SK-N-SH (cell line): ENCODE measurements around the gene FOXK2. TPM values are rescaled to one million over a fixed set of nuclear protein-coding genes. Genes with fewer than 3 reads are reported as not detected.
"Not testable (repeated sequence)": the region's sequence is repeated elsewhere in the genome, so short reads cannot be mapped to it uniquely, and the experiment has no call there.

Experiments used
- CTCF ChIA-PET: fragments of 300-600, 350-600 bp; formaldehyde crosslinking; extraction: SDS; loops from one replicate; lab custom pipeline; 2021; lab: Yijun Ruan, JAX
- POLR2A ChIA-PET: fragments of 350-600 bp; sonication (Branson Sonifier 250); formaldehyde crosslinking; extraction: SDS; loops from one replicate; lab custom pipeline; 2020; ENCODE audit warnings: antibody characterized with exemption, inconsistent platforms; lab: Yijun Ruan, JAX
- DNase-seq: peaks from one replicate; pipeline ENCODE4 v3.0.0; 2012
- H2AFZ ChIP-seq: fragments of 200-600 bp; sonication (generic); 2 replicates; pipeline ENCODE4 v1.8.1; 2016; ENCODE audit warnings: antibody characterized with exemption, mild to moderate bottlenecking, low read depth
- H3F3A ChIP-seq: fragments of 200-600 bp; sonication (generic); replicated peaks from 2 replicates; pipeline ENCODE3; 2016; ENCODE audit warnings: antibody characterized with exemption, mild to moderate bottlenecking; ENCODE audit not compliant: insufficient read depth
- H3K27ac ChIP-seq, 2 experiments: fragments of 200-500 bp in 1 of 2; fragments of 200-600 bp in 1 of 2; sonication (Bioruptor generic) in 1 of 2; sonication (generic), shearing (Covaris generic) in 1 of 2; 2 replicates each; pipeline versions ENCODE4 v1.5.1 to v1.6.1; 2014 to 2016; ENCODE audit warnings: low read depth in 2 of 2, inconsistent platforms in 1 of 2, low read length in 1 of 2, mild to moderate bottlenecking in 1 of 2, mixed read lengths in 1 of 2
- H3K27me3 ChIP-seq: fragments of 200-600 bp; sonication (generic), shearing (Covaris generic); 2 replicates; pipeline ENCODE4 v1.6.1; 2016; ENCODE audit warnings: mixed run types; ENCODE audit not compliant: insufficient read depth
- H3K36me3 ChIP-seq, 2 experiments: fragments of 200-500 bp in 1 of 2; fragments of 200-600 bp in 1 of 2; sonication (Bioruptor generic) in 1 of 2; sonication (generic) in 1 of 2; replicated peaks in 1 of 2; 2 replicates each; pipeline versions ENCODE3 to v1.5.1; 2014 to 2016; ENCODE audit warnings: low read length in 1 of 2, mild to moderate bottlenecking in 1 of 2; ENCODE audit not compliant: insufficient read depth in 2 of 2, control insufficient read depth in 1 of 2
- H3K4me1 ChIP-seq, 2 experiments: fragments of 200-500 bp in 1 of 2; fragments of 200-600 bp in 1 of 2; sonication (Bioruptor generic) in 1 of 2; sonication (generic), shearing (Covaris generic) in 1 of 2; 2 replicates each; pipeline versions ENCODE4 v1.5.1 to v1.6.1; 2014 to 2016; ENCODE audit warnings: low read depth in 1 of 2, low read length in 1 of 2, mixed run types in 1 of 2; ENCODE audit not compliant: insufficient read depth in 2 of 2, control insufficient read depth in 1 of 2
- H3K4me2 ChIP-seq: fragments of 200-600 bp; sonication (generic), shearing (Covaris generic); 2 replicates; pipeline ENCODE4 v1.6.1; 2017; ENCODE audit warnings: mixed run types
- H3K4me3 ChIP-seq, 2 experiments: fragments of 200-500 bp in 1 of 2; fragments of 200-600 bp in 1 of 2; sonication (Bioruptor generic) in 1 of 2; sonication (generic), shearing (Covaris generic) in 1 of 2; 2 replicates each; pipeline versions ENCODE4 v1.5.1 to v1.8.1; 2014 to 2016; ENCODE audit warnings: low read depth in 2 of 2, inconsistent platforms in 1 of 2, low read length in 1 of 2, mild to moderate bottlenecking in 1 of 2, mixed read lengths in 1 of 2, moderate library complexity in 1 of 2
- H3K79me2 ChIP-seq: fragments of 200-600 bp; sonication (generic); 2 replicates; pipeline ENCODE4 v1.8.1; 2017; ENCODE audit warnings: mild to moderate bottlenecking; ENCODE audit not compliant: insufficient read depth
- H3K9ac ChIP-seq: fragments of 200-600 bp; sonication (generic); 2 replicates; pipeline ENCODE4 v1.6.1; 2017; ENCODE audit warnings: mixed run types
- H3K9me2 ChIP-seq: fragments of 200-600 bp; sonication (generic); 2 replicates; pipeline ENCODE4 v1.6.1; 2017; ENCODE audit warnings: mixed run types
- H3K9me3 ChIP-seq: fragments of 200-600 bp; sonication (generic); 2 replicates; pipeline ENCODE4 v1.6.1; 2017; ENCODE audit warnings: mixed run types, mild to moderate bottlenecking, moderate library complexity
- H4K20me1 ChIP-seq: fragments of 200-600 bp; sonication (generic); 2 replicates; pipeline ENCODE4 v1.6.1; 2017; ENCODE audit warnings: mild to moderate bottlenecking, mixed run types; ENCODE audit not compliant: insufficient read depth
- CTCF ChIP-seq: fragments of 200-600 bp; sonication (generic); IDR thresholded peaks from 2 replicates; pipeline ENCODE4 v1.6.1; 2017; ENCODE audit warnings: antibody characterized with exemption, mild to moderate bottlenecking, moderate library complexity
- ELF1 ChIP-seq: IDR thresholded peaks from 2 replicates; pipeline ENCODE4 v1.4.0; 2012
- EZH2phosphoT487 ChIP-seq: fragments of 200-600 bp; sonication (generic); IDR thresholded peaks from 2 replicates; pipeline ENCODE4 v1.6.1; 2017; ENCODE audit warnings: low read depth, mixed run types, mild to moderate bottlenecking, antibody characterized with exemption, moderate library complexity, borderline replicate concordance
- FOXM1 ChIP-seq: IDR thresholded peaks from 2 replicates; pipeline ENCODE4 v1.4.0; 2012; ENCODE audit warnings: low read depth, mild to moderate bottlenecking
- JUND ChIP-seq: IDR thresholded peaks from 2 replicates; pipeline ENCODE4 v1.4.0; 2012
- MEF2A ChIP-seq: IDR thresholded peaks from 2 replicates; pipeline ENCODE4 v1.4.0; 2012; ENCODE audit warnings: low read depth, borderline replicate concordance
- MXI1 ChIP-seq: IDR thresholded peaks from 2 replicates; pipeline ENCODE4 v1.6.1; 2012; ENCODE audit warnings: mild to moderate bottlenecking, low read depth, low read length, improper control_type of control experiment
- RFX5 ChIP-seq: IDR thresholded peaks from 2 replicates; pipeline ENCODE4 v1.6.1; 2012; ENCODE audit warnings: mild to moderate bottlenecking, improper control_type of control experiment, low read length
- RXRA ChIP-seq: IDR thresholded peaks from 2 replicates; pipeline ENCODE4 v1.4.0; 2012; ENCODE audit warnings: low read depth, mild to moderate bottlenecking, borderline replicate concordance
- SMC3 ChIP-seq: IDR thresholded peaks from 2 replicates; pipeline ENCODE4 v1.6.1; 2012; ENCODE audit warnings: low read depth, low read length, improper control_type of control experiment
- TCF12 ChIP-seq: IDR thresholded peaks from 2 replicates; pipeline ENCODE4 v1.4.0; 2012
- TEAD4 ChIP-seq: IDR thresholded peaks from 2 replicates; pipeline ENCODE4 v1.4.0; 2012; ENCODE audit warnings: mild to moderate bottlenecking, borderline replicate concordance; ENCODE audit not compliant: insufficient read depth
- WGBS: methylation state at CpG from one replicate; pipeline ENCODE4 v1.1.6; 2017; ENCODE audit warnings: low lambda C conversion rate; 5-methylcytosine and 5-hydroxymethylcytosine counted together
- polyA plus RNA-seq, 3 experiments: library from polyadenylated mRNA; depleted of rRNA; stranded (reverse); fragments of >200 nt; gene quantifications; 2 replicates each; pipeline ENCODE4 v1.2.3, GENCODE V29; 2012

FOXK2 gene
- polyA plus RNA-seq, 1 of the 3 experiments (the other 2 are of a cell fraction) = 36.4 TPM

GRCh38 chr17:82560802-82561428, 41.4 kb downstream of the FOXK2 start:
- TF ChIP-seq MEF2A (no peak), TEAD4 (no peak), EZH2phosphoT487 (no peak), SMC3 (no peak), JUND (no peak)
- no peak for DNase-seq
- Histone ChIP-seq H3K4me2 (0 out of 2 replicates have a peak overlapping the region, but pooled peaks have one; percentile 10), H3K79me2 (peaks cover 100% of the 10 kb centered on the region), H3K9me3 (no peaks in the 10 kb centered on the region), H3K27me3 (no peaks in the 10 kb centered on the region), H3K9me2 (no peaks in the 10 kb centered on the region), H3K36me3 (peaks cover 7 to 15% of the 10 kb centered on the region in 2 experiments), H3K4me3 (no peak overlapping the region), H3K4me1 (peaks cover 6 to 9% of the 10 kb centered on the region in 2 experiments; a peak in 2 of 4 replicates), H4K20me1 (peaks cover 76% of the 10 kb centered on the region), H3F3A (peaks cover 4% of the 10 kb centered on the region), H3K9ac (no peak overlapping the region), H3K27ac (no peak overlapping the region), H2AFZ (no peak overlapping the region)
- 84% methylated on average over 9 of the region's 9 CpGs for WGBS
- ChIA-PET CTCF (interaction anchor here (1.7 to 1.9 kb wide), 2 partner anchors 10 to 11 kb away, joined by 4 read pairs; no protein-coding TSS in a partner anchor), POLR2A (no interaction called here)

GRCh38 chr17:82561429-82562035, 42.0 kb downstream of the FOXK2 start:
- Histone ChIP-seq H3K27me3 (no peaks in the 10 kb centered on the region), H3K9me2 (no peaks in the 10 kb centered on the region), H4K20me1 (peaks cover 76% of the 10 kb centered on the region), H3K4me2 (no peak overlapping the region), H3F3A (peaks cover 4% of the 10 kb centered on the region), H3K36me3 (peaks cover 10 to 15% of the 10 kb centered on the region in 2 experiments), H3K79me2 (peaks cover 100% of the 10 kb centered on the region), H3K27ac (no peak overlapping the region; a peak in 1 of 4 replicates), H3K9ac (no peak overlapping the region), H3K4me3 (no peak overlapping the region), H3K9me3 (no peaks in the 10 kb centered on the region), H3K4me1 (peaks cover 6 to 9% of the 10 kb centered on the region in 2 experiments; a peak in 2 of 4 replicates), H2AFZ (no peak overlapping the region)
- TF ChIP-seq ELF1 (no peak), CTCF (no peak), FOXM1 (no peak), RXRA (no peak), RFX5 (no peak), TCF12 (no peak), MXI1 (no peak), MEF2A (no peak)
- DNase-seq = no peak
- 95% methylated on average over 31 of the region's 31 CpGs for WGBS
- ChIA-PET POLR2A (interaction anchor here (1.8 kb wide), 1 partner anchor 42 kb away, joined by 5 read pairs; the partner anchor contains the start of gene FOXK2), CTCF (no interaction called here)

- not testable (repeated sequence) for H3K27me3 ChIP-seq, H3K4me1 ChIP-seq, H2AFZ ChIP-seq, H3K9ac ChIP-seq, H3F3A ChIP-seq, H3K4me2 ChIP-seq, DNase-seq, H3K27ac ChIP-seq, H3K9me3 ChIP-seq, H3K9me2 ChIP-seq, H3K4me3 ChIP-seq
- H4K20me1 ChIP-seq = peaks cover 76% of the 10 kb centered on the region
- peaks cover 13 to 16% of the 10 kb centered on the region in 2 experiments for H3K36me3 ChIP-seq
- H3K79me2 ChIP-seq = peaks cover 100% of the 10 kb centered on the region
- 93% methylated on average over 7 of the region's 7 CpGs for WGBS
- ChIA-PET CTCF (interaction anchor here (1.9 to 4.0 kb wide), 2 partner anchors 9 to 12 kb away, joined by 6 to 21 read pairs; no protein-coding TSS in a partner anchor), POLR2A (interaction anchor here (1.8 kb wide), 1 partner anchor 44 kb away, joined by 5 read pairs; the partner anchor contains the start of gene FOXK2)
These were observed 43.2 kb downstream of the FOXK2 start for GRCh38 chr17:82562718-82563220.
